Activated CD4-positive, alpha-beta memory T cell treated with anti-CD3 and anti-CD28 coated beads for 36 hours (primary cell): Measurements from ENCODE around the gene NAP1L1. TPM values are rescaled to one million over a fixed set of nuclear protein-coding genes. Genes with fewer than 3 reads are reported as not detected.
A peak's percentile ranks its signal among the peaks of the same experiment; 100 is the strongest.

ENCODE experiments used
- CTCF ChIA-PET: fragments of 350-600 bp; sonication (Branson Sonifier 250); formaldehyde crosslinking; loops from one replicate; lab custom pipeline; 2021; ENCODE audit warnings: antibody characterized with exemption, inconsistent platforms; lab: Charles Lee
- POLR2A ChIA-PET: fragments of 350-600 bp; sonication (Branson Sonifier 250); formaldehyde crosslinking; loops from one replicate; lab custom pipeline; 2021; ENCODE audit warnings: antibody characterized with exemption; lab: Charles Lee
- DNase-seq: peaks from one replicate; pipeline ENCODE4 v3.0.0-alpha.2; 2020
- H3K27ac Mint-ChIP-seq: one replicate; pipeline ENCODE4 v1.8.0; 2021; ENCODE audit warnings: mixed read lengths
- H3K27me3 Mint-ChIP-seq: one replicate; pipeline ENCODE4 v1.8.0; 2021; ENCODE audit warnings: mixed read lengths
- H3K36me3 Mint-ChIP-seq: one replicate; pipeline ENCODE4 v1.8.0; 2021; ENCODE audit warnings: mixed read lengths
- H3K4me1 Mint-ChIP-seq: one replicate; pipeline ENCODE4 v1.8.0; 2021; ENCODE audit warnings: low read depth, mixed read lengths
- H3K4me3 Mint-ChIP-seq: one replicate; pipeline ENCODE4 v1.8.0; 2021; ENCODE audit warnings: mild to moderate bottlenecking, mixed read lengths
- H3K9me3 Mint-ChIP-seq: one replicate; pipeline ENCODE4 v1.8.0; 2021; ENCODE audit warnings: mixed read lengths
- intact Hi-C: fragments of 100-400 bp; cut with micrococcal nuclease; formaldehyde crosslinking; loops from one replicate; pipeline ENCODE4 v1.15.1; 2023
- total RNA-seq, 2 experiments: library from RNA; stranded (reverse); gene quantifications; one replicate each; pipeline ENCODE4 v1.2.3, GENCODE V29; 2021

Gene NAP1L1
- total RNA-seq, 2 experiments from 2014 or later, result 889 to 895 TPM

GRCh38 chr12:76108356-76108755 is 23.9 kb upstream of the NAP1L1 start:
- Mint-ChIP-seq H3K27me3 (peaks cover 4% of the 10 kb centered on the region), H3K36me3 (no peaks in the 10 kb centered on the region), H3K4me3 (no peak overlapping the region), H3K9me3 (no peaks in the 10 kb centered on the region), H3K27ac (no peak overlapping the region), H3K4me1 (no peaks in the 10 kb centered on the region)
- ChIA-PET CTCF (no interaction called here), POLR2A (no interaction called here)
- no peak for DNase-seq
- intact Hi-C loops, result no loop called here

GRCh38 chr12:76106631-76107030 is 22.1 kb upstream of the NAP1L1 start:
- Mint-ChIP-seq H3K4me3 (no peak overlapping the region), H3K4me1 (no peaks in the 10 kb centered on the region), H3K9me3 (no peaks in the 10 kb centered on the region), H3K27me3 (peaks cover 6% of the 10 kb centered on the region), H3K36me3 (no peaks in the 10 kb centered on the region), H3K27ac (no peak overlapping the region)
- ChIA-PET CTCF (no interaction called here), POLR2A (no interaction called here)
- no peak for DNase-seq
- intact Hi-C loops, result no loop called here

GRCh38 chr12:76103958-76104357 is 19.5 kb upstream of the NAP1L1 start:
- no peaks in the 10 kb centered on the region for H3K36me3 Mint-ChIP-seq
- no peak overlapping the region for H3K27ac Mint-ChIP-seq
- CTCF ChIA-PET, result no interaction called here
- H3K4me3 Mint-ChIP-seq, result no peak overlapping the region
- intact Hi-C loops, result no loop called here
- no peak for DNase-seq
- H3K9me3 Mint-ChIP-seq, result no peaks in the 10 kb centered on the region
- POLR2A ChIA-PET, result no interaction called here
- no peaks in the 10 kb centered on the region for H3K4me1 Mint-ChIP-seq
- H3K27me3 Mint-ChIP-seq, result peaks cover 6% of the 10 kb centered on the region

GRCh38 chr12:76101739-76102385 is 17.4 kb upstream of the NAP1L1 start:
- intact Hi-C loops, result no loop called here
- ChIA-PET POLR2A (no interaction called here), CTCF (no interaction called here)
- Mint-ChIP-seq H3K9me3 (no peaks in the 10 kb centered on the region), H3K36me3 (no peaks in the 10 kb centered on the region), H3K27me3 (peaks cover 6% of the 10 kb centered on the region), H3K27ac (no peak overlapping the region), H3K4me1 (no peaks in the 10 kb centered on the region), H3K4me3 (no peak overlapping the region)
- no peak for DNase-seq

GRCh38 chr12:76096079-76096646 is 11.7 kb upstream of the NAP1L1 start:
- Mint-ChIP-seq H3K27ac (no peak overlapping the region), H3K4me1 (no peaks in the 10 kb centered on the region)
- CTCF ChIA-PET, result no interaction called here

GRCh38 chr12:76094754-76095153 is 10.3 kb upstream of the NAP1L1 start:
- POLR2A ChIA-PET, result no interaction called here
- peaks cover 6% of the 10 kb centered on the region for H3K27me3 Mint-ChIP-seq
- no peak overlapping the region for H3K27ac Mint-ChIP-seq
- CTCF ChIA-PET, result no interaction called here
- no peak overlapping the region for H3K4me3 Mint-ChIP-seq
- DNase-seq, result no peak
- H3K9me3 Mint-ChIP-seq, result no peaks in the 10 kb centered on the region
- intact Hi-C loops, result no loop called here
- H3K4me1 Mint-ChIP-seq, result no peaks in the 10 kb centered on the region
- H3K36me3 Mint-ChIP-seq, result no peaks in the 10 kb centered on the region

More at GRCh38 chr12:76096079-76096646, 11.7 kb upstream of the NAP1L1 start:
- no peaks in the 10 kb centered on the region for H3K9me3 Mint-ChIP-seq
- no peak overlapping the region for H3K4me3 Mint-ChIP-seq
- DNase-seq, result no peak
- no peaks in the 10 kb centered on the region for H3K36me3 Mint-ChIP-seq
- H3K27me3 Mint-ChIP-seq, result peaks cover 6% of the 10 kb centered on the region
- intact Hi-C loops, result no loop called here
- POLR2A ChIA-PET, result no interaction called here

GRCh38 chr12:76091246-76091754 is 6.8 kb upstream of the NAP1L1 start:
- ChIA-PET CTCF (no interaction called here), POLR2A (no interaction called here)
- Mint-ChIP-seq H3K27ac (no peak overlapping the region), H3K27me3 (peaks cover 6% of the 10 kb centered on the region), H3K4me1 (no peaks in the 10 kb centered on the region), H3K9me3 (no peaks in the 10 kb centered on the region), H3K36me3 (no peaks in the 10 kb centered on the region), H3K4me3 (no peak overlapping the region)
- no peak for DNase-seq
- intact Hi-C loops, result no loop called here

GRCh38 chr12:76085520-76085868 is 1.0 kb upstream of the NAP1L1 start:
- Mint-ChIP-seq H3K4me3 (peak overlapping the region; percentile 93), H3K4me1 (peaks cover 30% of the 10 kb centered on the region), H3K36me3 (peaks cover 19% of the 10 kb centered on the region), H3K27ac (peak overlapping the region; percentile 99), H3K9me3 (no peaks in the 10 kb centered on the region), H3K27me3 (no peaks in the 10 kb centered on the region)
- ChIA-PET CTCF (no interaction called here), POLR2A (interaction anchor here (1.3 kb wide), 1 partner anchor 694 kb away, joined by 4 read pairs; no protein-coding TSS in a partner anchor)
- DNase-seq, result peak; percentile 50
- intact Hi-C loops, result loop anchor here (1.0 to 10.0 kb wide), 8 partner anchors 73 to 979 kb away; partner anchors contain the start of genes E2F7 and KRR1

- Mint-ChIP-seq H3K27ac (peak overlapping the region; percentile 99), H3K4me3 (peak overlapping the region; percentile 93), H3K36me3 (peaks cover 23% of the 10 kb centered on the region), H3K4me1 (peaks cover 35% of the 10 kb centered on the region), H3K9me3 (no peaks in the 10 kb centered on the region), H3K27me3 (no peaks in the 10 kb centered on the region)
- intact Hi-C loops, result loop anchor here (1.0 to 10.0 kb wide), 16 partner anchors 54 to 980 kb away; partner anchors contain the start of genes E2F7, GLIPR1, GLIPR1L2 and KRR1
- ChIA-PET CTCF (interaction anchor here (2.0 kb wide), 1 partner anchor 263 kb away, joined by 7 read pairs; the partner anchor contains the start of gene BBS10), POLR2A (interaction anchor here (0.9 to 2.6 kb wide), 5 partner anchors 54 to 693 kb away, joined by 4 to 12 read pairs (median 6); partner anchors contain the start of genes OSBPL8 and PHLDA1)
- no peak for DNase-seq
These were observed 506 bp upstream of the NAP1L1 start for GRCh38 chr12:76084863-76085519.

GRCh38 chr12:76083246-76083903 is 1.1 kb downstream of the NAP1L1 start:
- H3K27ac Mint-ChIP-seq, result peak overlapping the region; percentile 99
- POLR2A ChIA-PET, result interaction anchor here (0.6 to 2.6 kb wide), 7 partner anchors 17 to 604 kb away, joined by 3 to 12 read pairs (median 4); partner anchors contain the start of genes GLIPR1, KRR1, OSBPL8 and PHLDA1
- CTCF ChIA-PET, result interaction anchor here (0.7 to 2.0 kb wide), 2 partner anchors 264 to 593 kb away, joined by 3 to 7 read pairs; partner anchors contain the start of gene BBS10
- peaks cover 11% of the 10 kb centered on the region for H3K9me3 Mint-ChIP-seq
- no peak for DNase-seq
- intact Hi-C loops, result loop anchor here (5.0 to 10.0 kb wide), 3 partner anchors 389 to 981 kb away; partner anchors contain the start of gene E2F7
- H3K4me3 Mint-ChIP-seq, result peak overlapping the region; percentile 93
- peaks cover 50% of the 10 kb centered on the region for H3K4me1 Mint-ChIP-seq
- no peaks in the 10 kb centered on the region for H3K27me3 Mint-ChIP-seq
- H3K36me3 Mint-ChIP-seq, result peaks cover 38% of the 10 kb centered on the region

- Mint-ChIP-seq H3K4me3 (peak overlapping the region; percentile 48), H3K4me1 (peaks cover 62% of the 10 kb centered on the region), H3K27me3 (no peaks in the 10 kb centered on the region), H3K36me3 (peaks cover 41% of the 10 kb centered on the region), H3K27ac (no peak overlapping the region), H3K9me3 (peaks cover 11% of the 10 kb centered on the region)
- DNase-seq, result no peak
- ChIA-PET POLR2A (interaction anchor here (0.6 kb wide), 1 partner anchor 480 kb away, joined by 4 read pairs; no protein-coding TSS in a partner anchor), CTCF (interaction anchor here (0.8 kb wide), 1 partner anchor 597 kb away, joined by 3 read pairs; no protein-coding TSS in a partner anchor)
- intact Hi-C loops, result loop anchor here (2.0 to 10.0 kb wide), 4 partner anchors 19 to 983 kb away; partner anchors contain the start of gene E2F7
These were observed 2.6 kb downstream of the NAP1L1 start for GRCh38 chr12:76081909-76082308.
